Placental pericyte (primary cell): Measurements from ENCODE around the gene CWC15. TPM values are rescaled to one million over a fixed set of nuclear protein-coding genes. Genes with fewer than 3 reads are reported as not detected.

ENCODE experiments used
- total RNA-seq: library from RNA; depleted of rRNA; stranded (reverse); fragments of >200 nt; gene quantifications from 2 replicates; pipeline ENCODE4 v1.2.3, GENCODE V29; 2012

CWC15 gene
- total RNA-seq: 34.9 and 36.8 TPM in 2 replicates

GRCh38 chr11:94973099-94973968, at the start of gene CWC15, which contains the start of gene KDM4D:
Gene CWC15 (minus strand): TSS chr11:94973556. CDS start chr11:94972185, 1,371 bp downstream.
Gene KDM4D (plus strand): TSS chr11:94973709. CDS start chr11:94997373, 23,664 bp downstream.

Other genes starting within 250 kb of the CWC15 start
- 41.8 and 71.9 TPM in 2 replicates for gene AMOTL1, start 205.2 kb downstream of the CWC15 start, total RNA-seq
- gene KDM4D, start 153 bp upstream of the CWC15 start, total RNA-seq: 0.44 and 1.9 TPM in 2 replicates
- not detected in 2 replicates for gene KDM4E, start 51.7 kb upstream of the CWC15 start, total RNA-seq
- not detected in 2 replicates for gene KDM4F, start 75.9 kb upstream of the CWC15 start, total RNA-seq
- 15.1 and 21.3 TPM in 2 replicates for gene SRSF8, start 93.4 kb upstream of the CWC15 start, total RNA-seq
- 14.9 and 55.3 TPM in 2 replicates for gene ENDOD1, start 116.3 kb upstream of the CWC15 start, total RNA-seq